NCI-H1694 (cell line): ENCODE measurements around the gene NR0B1.

Source experiments
- DNase-seq: peaks from one replicate; lab custom pipeline; 2025; lab: John Stamatoyannopoulos, UW

Gene NR0B1

DNA sequence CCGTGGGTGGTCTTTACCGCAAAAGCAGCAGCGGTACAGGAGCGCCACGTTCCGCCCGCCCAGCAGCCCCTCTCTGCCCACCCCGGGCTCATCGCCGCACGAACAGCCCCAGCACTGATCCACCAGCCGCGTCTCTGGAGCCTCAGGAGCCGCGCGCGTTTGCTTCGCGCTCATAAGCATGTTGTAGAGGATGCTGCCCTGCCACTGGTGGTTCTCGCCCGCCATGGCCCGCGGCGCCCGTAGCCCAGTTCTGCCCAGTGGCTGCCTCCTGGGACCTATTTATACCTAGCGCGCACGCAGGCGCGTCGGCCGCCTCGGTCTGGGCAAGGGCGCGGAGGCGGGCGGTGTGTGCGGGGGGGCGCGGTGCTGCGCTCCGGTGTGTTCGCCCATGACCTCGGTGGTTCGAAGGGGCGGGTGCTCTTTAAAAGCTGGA, at the start of gene NR0B1:
NR0B1 (minus strand) TSS at position 252 of the 433 bp plus-strand sequence; CDS start at position 225, 27 bp downstream.
- DNase-seq, result no peak

GRCh38 chrX:30349946-30350345, 40.8 kb upstream of the NR0B1 start:
- DNase-seq, result no peak

- DNase-seq, result no peak
Measured at GRCh38 chrX:30343206-30343605, 34.0 kb upstream of the NR0B1 start.

DNA sequence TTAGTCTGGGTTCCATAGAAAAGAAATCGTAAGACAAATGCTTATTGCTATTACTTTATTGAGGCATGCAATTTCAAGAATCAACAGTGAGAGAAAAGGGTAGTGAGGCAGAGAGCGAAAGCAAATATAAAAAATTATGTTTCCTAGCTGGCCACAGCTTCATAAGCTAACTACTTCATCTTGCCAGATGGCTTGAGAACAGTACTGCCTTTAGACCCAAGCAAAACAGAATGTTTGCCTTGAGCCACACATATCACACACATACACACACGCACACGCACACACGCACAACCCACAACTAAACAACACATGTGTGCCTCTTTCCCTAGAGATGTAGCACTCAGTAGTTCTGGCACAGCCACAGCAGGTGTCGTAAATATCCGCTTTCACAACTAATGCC, 31.6 kb upstream of the NR0B1 start:
- no peak for DNase-seq

GRCh38 chrX:30327762-30328161, 18.6 kb upstream of the NR0B1 start:
- DNase-seq, result no peak

GRCh38 chrX:30317308-30317707, 8.1 kb upstream of the NR0B1 start:
- DNase-seq, result no peak

DNA sequence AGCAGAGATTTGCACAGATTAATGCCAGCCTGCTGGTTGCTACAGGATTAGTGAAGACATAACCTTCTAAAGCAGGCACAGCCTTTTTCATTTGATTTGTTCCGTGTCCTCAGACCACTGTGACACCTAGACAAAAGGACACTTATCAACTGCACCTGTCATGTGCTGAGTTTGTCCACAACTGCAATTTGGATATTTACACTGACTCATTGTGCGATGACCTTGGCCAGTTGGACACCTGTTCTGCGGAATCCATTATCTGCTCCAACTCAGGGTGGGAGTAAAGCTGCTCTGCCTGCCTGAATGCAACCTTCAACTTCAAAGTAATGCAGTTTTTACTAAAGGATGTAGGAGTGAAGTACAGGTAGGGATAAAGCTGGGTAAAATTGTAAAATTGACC, 4.1 kb upstream of the NR0B1 start:
- no peak for DNase-seq

DNA sequence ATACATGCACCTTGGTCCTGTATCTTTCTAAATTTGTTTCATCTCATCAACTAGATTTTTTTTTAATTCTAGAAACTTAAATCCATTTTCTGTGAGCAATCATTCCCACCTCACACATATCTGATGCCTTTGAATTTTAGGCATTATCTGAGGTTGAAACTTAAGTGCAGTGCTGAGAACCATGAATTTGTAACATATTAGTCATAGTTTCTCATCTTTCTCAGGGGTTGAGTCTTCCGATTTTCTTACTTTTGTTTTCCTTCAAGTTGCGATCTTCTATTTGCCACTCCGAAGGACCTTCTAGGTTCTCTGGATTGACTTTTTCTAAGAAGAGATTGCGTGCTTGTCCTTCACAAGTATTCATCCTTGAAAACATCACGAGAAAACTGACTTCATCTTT, 3.7 kb upstream of the NR0B1 start:
- DNase-seq, result no peak

GRCh38 chrX:30310429-30311206, 1.4 kb upstream of the NR0B1 start:
- no peak for DNase-seq

GRCh38 chrX:30308263-30309138, 689 bp downstream of the NR0B1 start:
- DNase-seq, result no peak

- DNase-seq, result no peak
Measured at GRCh38 chrX:30307466-30307865, 1.7 kb downstream of the NR0B1 start.

- no peak for DNase-seq
Measured at GRCh38 chrX:30304866-30305265, 4.3 kb downstream of the NR0B1 start.

DNA sequence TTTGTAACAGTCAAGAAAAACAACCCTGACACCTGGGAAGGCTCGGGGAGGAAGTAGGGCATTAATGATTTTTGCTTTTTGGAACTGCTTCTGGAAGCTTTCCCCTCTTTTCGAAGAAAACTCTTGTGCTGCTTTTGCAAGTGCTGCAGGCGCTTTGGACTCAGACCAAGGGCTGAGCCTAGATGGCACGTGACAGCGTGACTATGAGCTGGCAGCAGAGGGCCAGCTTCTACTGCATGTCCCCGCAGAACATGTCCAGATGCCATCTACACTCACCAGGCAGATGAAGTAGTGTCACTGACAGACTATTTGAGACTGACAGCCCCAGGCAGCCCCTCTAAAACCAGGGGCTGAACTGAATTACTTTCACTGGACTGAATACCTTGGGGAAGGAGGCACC, 6.2 kb downstream of the NR0B1 start:
- no peak for DNase-seq

DNA sequence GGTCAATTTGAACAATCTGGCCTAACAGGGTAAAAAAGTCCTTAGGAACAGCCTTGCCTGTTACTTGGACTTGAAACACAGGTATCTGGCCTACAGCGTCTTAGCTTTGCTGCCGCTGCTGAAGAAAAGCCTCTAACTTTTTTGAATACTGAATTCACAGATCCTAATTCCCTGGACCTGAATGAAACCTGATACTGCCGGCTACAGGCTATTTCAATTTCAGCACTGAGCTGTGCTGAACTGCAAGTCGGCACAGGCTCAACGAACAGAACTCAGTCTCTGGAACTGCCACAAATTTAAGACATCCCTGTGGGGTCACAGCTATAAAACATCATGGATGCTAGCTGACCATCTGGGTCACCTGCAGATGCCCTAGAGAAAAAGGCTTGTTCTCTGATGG, 7.2 kb downstream of the NR0B1 start:
- no peak for DNase-seq

DNA sequence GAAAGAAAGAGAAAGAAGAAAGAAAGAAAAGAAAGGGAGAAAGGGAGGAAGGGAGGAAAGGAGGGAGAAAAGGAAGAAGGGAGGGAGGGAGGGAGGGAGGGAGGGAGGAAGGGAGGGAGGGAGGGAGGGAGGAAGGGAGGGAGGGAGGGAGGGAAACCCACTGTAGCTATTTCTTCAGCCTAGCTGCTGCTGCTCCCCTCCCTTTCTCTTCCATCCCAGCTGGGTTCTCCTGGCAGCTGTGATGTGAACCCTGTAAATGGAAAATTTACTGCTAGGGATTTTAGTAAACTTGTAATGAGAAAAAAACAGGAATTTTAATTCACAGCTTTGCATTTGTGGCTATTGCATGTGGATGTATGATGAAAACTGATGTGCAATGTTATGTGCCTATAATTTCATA, 8.0 kb downstream of the NR0B1 start:
- no peak for DNase-seq

- no peak for DNase-seq
Measured at GRCh38 chrX:30296408-30297254, 12.6 kb downstream of the NR0B1 start.

- DNase-seq, result no peak
Measured at GRCh38 chrX:30283456-30284200, 25.6 kb downstream of the NR0B1 start.

DNA sequence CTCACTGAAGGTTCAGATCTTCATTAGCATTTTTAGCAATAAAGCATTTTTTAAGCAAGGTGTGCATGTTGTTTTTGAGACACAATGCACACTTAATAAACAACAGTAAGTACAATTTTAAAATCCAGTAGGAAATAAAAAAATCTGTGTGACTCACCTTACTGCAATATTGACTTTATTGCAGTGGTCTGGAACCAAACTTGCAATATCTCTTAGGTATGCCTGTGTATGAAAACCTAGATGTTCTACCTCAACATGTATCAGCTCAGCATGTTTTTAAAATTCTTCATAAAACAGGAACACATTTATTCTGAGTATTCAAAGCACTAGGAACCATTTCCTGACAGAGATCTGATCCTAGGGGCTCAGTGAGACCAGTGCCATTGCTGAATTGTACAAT, 26.7 kb downstream of the NR0B1 start:
- no peak for DNase-seq

- no peak for DNase-seq
Measured at GRCh38 chrX:30280428-30280827, 28.8 kb downstream of the NR0B1 start.

DNA sequence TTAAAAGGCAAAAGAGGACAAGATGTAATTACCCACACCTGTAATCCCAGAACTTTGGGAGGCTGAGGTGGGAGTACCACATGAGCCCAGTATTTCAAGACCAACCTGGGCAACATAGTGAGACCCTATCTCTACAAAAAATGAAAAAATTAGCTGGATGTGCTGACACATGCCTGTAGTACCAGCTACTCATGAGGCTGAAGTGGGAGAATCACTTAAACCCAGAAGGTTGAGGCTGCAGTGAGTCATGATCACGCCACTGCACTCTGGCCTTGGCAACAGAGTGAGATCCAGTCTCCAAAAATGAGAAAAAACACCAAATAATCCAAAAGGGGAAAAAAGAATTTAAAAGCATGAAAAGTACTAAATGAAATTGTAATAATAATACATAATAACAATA, 30.8 kb downstream of the NR0B1 start:
- DNase-seq, result no peak

- no peak for DNase-seq
Measured at GRCh38 chrX:30275498-30275897, 33.7 kb downstream of the NR0B1 start.

DNA sequence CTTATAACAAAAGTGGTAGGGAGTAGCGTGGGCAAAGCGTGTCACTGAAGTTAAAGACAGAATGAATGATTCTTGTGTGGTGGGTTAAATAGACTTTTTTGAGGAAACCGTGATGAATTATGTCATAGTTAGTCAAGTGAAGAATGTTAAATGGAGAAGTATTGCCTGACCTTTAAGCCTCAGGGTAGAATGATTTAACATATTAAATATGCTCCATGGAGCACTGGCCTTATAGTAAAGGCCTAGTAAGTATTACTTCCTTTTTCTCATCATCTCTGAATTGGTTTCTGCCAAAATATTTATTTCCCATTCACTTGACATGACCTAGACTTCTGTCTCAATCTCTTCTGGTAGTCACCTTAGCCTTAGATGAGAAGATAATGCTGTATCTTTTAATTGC, 38.6 kb downstream of the NR0B1 start:
- DNase-seq, result no peak
